Vagina (tissue), 2 donors: ENCODE data around the gene EDDM13. TPM values are rescaled to one million over a fixed set of nuclear protein-coding genes. Genes with fewer than 3 reads are reported as not detected.
A peak's percentile ranks its signal among the peaks of the same experiment; 100 is the strongest.

Experiments
- DNase-seq, 2 donors: peaks; one replicate each; pipeline ENCODE4 v3.0.0-alpha.2; 2017; ENCODE audit errors: extremely low spot score in 2 of 2
- H3K27ac ChIP-seq: fragments of 200-600 bp; sonication (generic); one replicate; pipeline ENCODE4 v1.5.1; 2019
- H3K27me3 ChIP-seq: fragments of 200-600 bp; sonication (generic); one replicate; pipeline ENCODE4 v1.5.1; 2019
- H3K36me3 ChIP-seq, 2 donors: fragments of 200-600 bp; sonication (generic); one replicate each; pipeline ENCODE4 v1.5.1; 2017 to 2019
- H3K4me1 ChIP-seq: fragments of 200-600 bp; sonication (generic); one replicate; pipeline ENCODE4 v1.5.1; 2019
- H3K4me3 ChIP-seq, 2 donors: fragments of 200-600 bp; sonication (generic); 1 replicate in 1 of 2; 2 replicates in 1 of 2; pipeline ENCODE4 v1.5.1; 2016 to 2019
- H3K9me3 ChIP-seq: fragments of 200-600 bp; sonication (generic); one replicate; pipeline ENCODE4 v1.5.1; 2019
- CTCF ChIP-seq, 3 experiments: fragments of 450-650 bp in 2 of 3; fragments of 200-600 bp in 1 of 3; sonication (generic) in 1 of 3; IDR thresholded peaks; one replicate each; pipeline ENCODE4 v1.5.1; 2017 to 2019; ENCODE audit warnings: antibody characterized with exemption in 3 of 3, mild to moderate bottlenecking in 2 of 3, moderate library complexity in 2 of 3
- POLR2A ChIP-seq, 2 donors: fragments of 450-650 bp; IDR thresholded peaks; one replicate each; pipeline ENCODE4 v1.6.1; 2017; ENCODE audit warnings: antibody characterized with exemption in 2 of 2, mild to moderate bottlenecking in 2 of 2, moderate library complexity in 2 of 2
- POLR2AphosphoS5 ChIP-seq, 2 donors: sonication (generic); formaldehyde crosslinking; IDR thresholded peaks; one replicate each; pipeline ENCODE4 v1.9.0; 2017; ENCODE audit warnings: antibody characterized with exemption in 2 of 2, mild to moderate bottlenecking in 2 of 2, low read depth in 1 of 2; ENCODE audit not compliant: insufficient read depth in 1 of 2
- intact Hi-C: fragments of 100-400 bp; cut with DNase I; formaldehyde crosslinking; loops from one replicate; pipeline ENCODE4 v1.15.1; 2023
- total RNA-seq: library from RNA; depleted of rRNA; stranded (reverse); fragments of >200 nt; gene quantifications from one replicate; pipeline ENCODE4 v1.2.3, GENCODE V29; 2016

EDDM13 gene
- total RNA-seq, 1 donor from 2014 or later, result 7.6 TPM

DNA sequence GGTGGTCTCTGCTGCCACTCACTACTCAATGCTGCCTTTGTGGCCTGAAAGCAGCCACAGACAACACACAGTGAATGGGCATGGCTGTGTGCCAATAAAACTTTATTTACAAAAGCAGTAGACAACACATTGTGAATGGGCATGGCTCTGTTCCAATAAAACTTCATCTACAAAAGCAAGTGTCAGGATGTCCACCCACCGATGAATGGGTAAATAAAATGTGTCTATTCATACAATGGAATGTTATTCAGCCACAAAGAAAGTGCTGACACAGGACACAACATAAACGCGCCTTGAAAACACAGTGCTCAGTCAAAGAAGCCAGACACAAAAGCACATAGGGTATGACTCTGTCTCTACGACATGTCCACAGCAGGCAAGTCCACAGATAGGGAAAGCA, 22.0 kb downstream of the EDDM13 start:
- Histone ChIP-seq H3K27ac (no peak overlapping the region), H3K36me3 (no peaks in the 10 kb centered on the region), H3K4me1 (no peaks in the 10 kb centered on the region), H3K9me3 (no peaks in the 10 kb centered on the region), H3K27me3 (no peaks in the 10 kb centered on the region), H3K4me3 (no peak overlapping the region)
- intact Hi-C loops, result no loop called here
- peak in 1 of 2 donors; percentile 13 for TF ChIP-seq POLR2AphosphoS5 (IDR thresholded peaks at IDR 0.05; ENCODE audit: insufficient read depth in 1 of 2, low read depth in 1 of 2)
- TF ChIP-seq CTCF (IDR thresholded peaks at IDR 0.05), result no peak
- TF ChIP-seq POLR2A (IDR thresholded peaks at IDR 0.05), result no peak
- DNase-seq, result no peak

DNA sequence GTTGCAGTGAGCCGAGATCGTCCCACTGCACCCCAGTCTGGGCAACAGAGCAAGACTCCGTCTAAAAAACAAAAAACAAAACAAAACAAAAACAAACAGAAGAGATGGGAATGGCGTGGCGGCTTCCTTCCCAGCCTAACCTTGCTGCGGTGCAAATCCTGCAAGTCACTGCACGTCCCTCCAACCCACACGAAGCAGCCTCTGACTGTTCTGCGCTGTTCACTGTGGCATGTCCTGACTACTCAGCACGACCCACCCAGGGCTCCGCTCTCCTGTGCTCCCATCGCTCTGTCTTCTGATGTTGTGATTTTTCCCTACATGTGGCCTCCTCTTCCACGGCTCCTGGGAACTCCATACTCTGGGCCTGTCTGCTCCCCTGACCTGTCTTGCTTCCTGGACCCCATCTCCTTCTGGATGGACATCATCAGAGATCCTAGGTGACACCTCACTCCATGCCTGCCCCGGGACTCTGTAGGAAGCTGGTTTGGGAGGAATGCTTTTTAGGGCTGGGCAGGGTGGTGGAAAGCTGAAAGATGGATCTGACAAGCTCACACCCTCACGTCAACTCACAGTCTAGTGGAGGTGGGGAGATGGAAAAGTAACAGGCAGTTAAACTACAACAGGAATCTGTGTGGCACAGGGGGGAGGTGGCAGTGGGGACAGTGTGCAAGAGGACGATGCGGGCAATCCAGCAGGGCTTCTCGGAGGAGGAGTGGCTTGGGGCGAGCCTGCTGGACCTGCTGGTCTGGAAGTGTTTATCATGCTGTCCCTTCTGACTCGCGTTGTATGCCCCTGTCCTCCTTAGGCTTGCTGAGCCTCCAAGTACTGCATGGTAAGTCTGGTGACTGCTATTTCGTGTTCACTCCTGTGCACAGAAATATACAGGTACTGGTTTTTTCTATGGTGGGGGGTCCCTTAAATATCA, 23.2 kb downstream of the EDDM13 start:
- Histone ChIP-seq H3K36me3 (no peaks in the 10 kb centered on the region), H3K27ac (peak overlapping the region; percentile 46), H3K4me1 (no peaks in the 10 kb centered on the region), H3K27me3 (no peaks in the 10 kb centered on the region), H3K9me3 (no peaks in the 10 kb centered on the region), H3K4me3 (no peak overlapping the region)
- intact Hi-C loops, result no loop called here
- no peak for DNase-seq
- TF ChIP-seq POLR2AphosphoS5 (IDR thresholded peaks at IDR 0.05; ENCODE audit: insufficient read depth in 1 of 2, low read depth in 1 of 2), result no peak
- TF ChIP-seq POLR2A (IDR thresholded peaks at IDR 0.05), result no peak
- TF ChIP-seq CTCF (IDR thresholded peaks at IDR 0.05), result no peak

- TF ChIP-seq CTCF (IDR thresholded peaks at IDR 0.05), result no peak
- TF ChIP-seq POLR2A (IDR thresholded peaks at IDR 0.05), result no peak
- no peak for TF ChIP-seq POLR2AphosphoS5 (IDR thresholded peaks at IDR 0.05; ENCODE audit: insufficient read depth in 1 of 2, low read depth in 1 of 2)
- DNase-seq, result no peak
- Histone ChIP-seq H3K9me3 (no peaks in the 10 kb centered on the region), H3K27me3 (no peaks in the 10 kb centered on the region), H3K4me1 (no peaks in the 10 kb centered on the region), H3K36me3 (no peaks in the 10 kb centered on the region), H3K4me3 (no peak overlapping the region), H3K27ac (no peak overlapping the region)
- intact Hi-C loops, result no loop called here
Measured at GRCh38 chr19:56297010-56297409, 24.5 kb downstream of the EDDM13 start.

DNA sequence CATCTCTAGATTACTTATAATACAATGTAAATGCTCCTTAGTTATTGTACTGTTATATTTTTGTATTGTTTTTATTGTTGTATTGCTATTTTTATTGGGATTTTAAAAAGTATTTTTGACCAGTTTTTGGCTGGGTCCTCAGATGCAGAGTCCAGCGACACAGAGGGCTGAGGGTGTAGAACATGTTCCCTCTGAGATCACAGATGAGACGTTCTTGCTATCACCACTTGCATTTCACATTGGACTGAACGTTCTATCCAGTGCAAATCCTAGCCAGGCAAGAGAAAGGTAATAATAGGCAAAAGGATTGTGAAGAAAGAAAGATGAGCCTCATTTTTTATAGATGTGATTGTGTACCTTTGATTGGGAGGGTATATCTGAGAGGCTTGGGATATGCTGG, 27.1 kb downstream of the EDDM13 start:
- no peaks in the 10 kb centered on the region for H3K4me1 ChIP-seq
- H3K36me3 ChIP-seq, result no peaks in the 10 kb centered on the region
- H3K27ac ChIP-seq, result no peak overlapping the region
- no peak for TF ChIP-seq POLR2AphosphoS5 (IDR thresholded peaks at IDR 0.05; ENCODE audit: insufficient read depth in 1 of 2, low read depth in 1 of 2)
- no peak for TF ChIP-seq POLR2A (IDR thresholded peaks at IDR 0.05)
- no peak for TF ChIP-seq CTCF (IDR thresholded peaks at IDR 0.05)
- intact Hi-C loops, result no loop called here
- H3K9me3 ChIP-seq, result no peaks in the 10 kb centered on the region
- no peak overlapping the region for H3K4me3 ChIP-seq
- DNase-seq, result no peak
- H3K27me3 ChIP-seq, result no peaks in the 10 kb centered on the region

GRCh38 chr19:56301155-56301554, 28.6 kb downstream of the EDDM13 start:
- H3K4me3 ChIP-seq, result no peak overlapping the region
- H3K4me1 ChIP-seq, result no peaks in the 10 kb centered on the region
- H3K9me3 ChIP-seq, result no peaks in the 10 kb centered on the region
- no peak overlapping the region for H3K27ac ChIP-seq
- TF ChIP-seq POLR2AphosphoS5 (IDR thresholded peaks at IDR 0.05; ENCODE audit: insufficient read depth in 1 of 2, low read depth in 1 of 2) (no peak), CTCF (IDR thresholded peaks at IDR 0.05) (no peak), POLR2A (IDR thresholded peaks at IDR 0.05) (no peak)
- H3K36me3 ChIP-seq, result no peaks in the 10 kb centered on the region
- intact Hi-C loops, result no loop called here
- no peak for DNase-seq
- no peaks in the 10 kb centered on the region for H3K27me3 ChIP-seq
